Measurements from ENCODE around the gene ZNF462.
A peak's percentile ranks its signal among the peaks of the same experiment; 100 is the strongest.

The ZNF462 gene

GRCh38 chr9:107018861-107019545 lies 156.0 kb downstream of the ZNF462 start:
- DNase-seq = no peak

GRCh38 chr9:107020040-107020530 lies 157.1 kb downstream of the ZNF462 start:
- DNase-seq = no peak

GRCh38 chr9:107024193-107024592 lies 161.2 kb downstream of the ZNF462 start:
- DNase-seq = no peak

GRCh38 chr9:107025260-107026035 lies 162.5 kb downstream of the ZNF462 start:
- DNase-seq = peak; percentile 14

GRCh38 chr9:107029146-107029545 lies 166.2 kb downstream of the ZNF462 start:
- DNase-seq = no peak

GRCh38 chr9:107033966-107034365 lies 171.0 kb downstream of the ZNF462 start:
- DNase-seq = no peak

GRCh38 chr9:107034831-107035230 lies 171.9 kb downstream of the ZNF462 start:
- no peak for DNase-seq

- no peak for DNase-seq
Measured at GRCh38 chr9:107036367-107036766, 173.4 kb downstream of the ZNF462 start.

- DNase-seq = peak; percentile 49
Measured at GRCh38 chr9:107039542-107039941, 176.6 kb downstream of the ZNF462 start.

- DNase-seq = no peak
Measured at GRCh38 chr9:107042606-107043005, 179.6 kb downstream of the ZNF462 start.

- DNase-seq = no peak
Measured at GRCh38 chr9:107043886-107044285, 180.9 kb downstream of the ZNF462 start.

GRCh38 chr9:107044872-107045271 lies 181.9 kb downstream of the ZNF462 start:
- DNase-seq = no peak

- no peak for DNase-seq
Measured at GRCh38 chr9:107046692-107047091, 183.7 kb downstream of the ZNF462 start.

GRCh38 chr9:107049046-107049802 lies 186.3 kb downstream of the ZNF462 start:
- no peak for DNase-seq

GRCh38 chr9:107049803-107050184 lies 186.8 kb downstream of the ZNF462 start:
- DNase-seq = no peak

GRCh38 chr9:107051392-107051791 lies 188.4 kb downstream of the ZNF462 start:
- no peak for DNase-seq

- DNase-seq = no peak
Measured at GRCh38 chr9:107054146-107054545, 191.2 kb downstream of the ZNF462 start.

GRCh38 chr9:107059220-107059619 lies 196.3 kb downstream of the ZNF462 start:
- no peak for DNase-seq

- no peak for DNase-seq
Measured at GRCh38 chr9:107060062-107060461, 197.1 kb downstream of the ZNF462 start.
